IPS DF 4.7 (cell line): ENCODE measurements around the gene MDGA2.

Source experiments
- DNase-seq: peaks from one replicate; pipeline ENCODE4 v3.0.0-alpha.2; 2013; ENCODE audit warnings: low spot score; ENCODE audit errors: extremely low read depth

The MDGA2 gene

GRCh38 chr14:47675466-47676314 lies at the start of gene MDGA2:
TSS of gene MDGA2 (minus strand) at chr14:47675605.
- no peak for DNase-seq

- DNase-seq, result no peak
Measured at GRCh38 chr14:47722929-47723693, 47.7 kb upstream of the MDGA2 start.

GRCh38 chr14:47720281-47720680 lies 44.9 kb upstream of the MDGA2 start:
- no peak for DNase-seq

- no peak for DNase-seq
Measured at GRCh38 chr14:47715330-47715729, 39.9 kb upstream of the MDGA2 start.

- no peak for DNase-seq
Measured at GRCh38 chr14:47710581-47710980, 35.2 kb upstream of the MDGA2 start.

- no peak for DNase-seq
Measured at GRCh38 chr14:47705683-47706082, 30.3 kb upstream of the MDGA2 start.

- no peak for DNase-seq
Measured at GRCh38 chr14:47691829-47692228, 16.4 kb upstream of the MDGA2 start.

- DNase-seq, result no peak
Measured at GRCh38 chr14:47678993-47679392, 3.6 kb upstream of the MDGA2 start.

- no peak for DNase-seq
Measured at GRCh38 chr14:47678157-47678556, 2.8 kb upstream of the MDGA2 start.

GRCh38 chr14:47676315-47676617 lies 861 bp upstream of the MDGA2 start:
- no peak for DNase-seq

- DNase-seq, result no peak
Measured at GRCh38 chr14:47674543-47675465, 601 bp downstream of the MDGA2 start.

- no peak for DNase-seq
Measured at GRCh38 chr14:47674148-47674542, 1.3 kb downstream of the MDGA2 start.

GRCh38 chr14:47665337-47666134 lies 9.9 kb downstream of the MDGA2 start:
- DNase-seq, result no peak

- no peak for DNase-seq
Measured at GRCh38 chr14:47662466-47662865, 12.9 kb downstream of the MDGA2 start.

- no peak for DNase-seq
Measured at GRCh38 chr14:47660158-47660557, 15.2 kb downstream of the MDGA2 start.

GRCh38 chr14:47658041-47658440 lies 17.4 kb downstream of the MDGA2 start:
- no peak for DNase-seq

- DNase-seq, result no peak
Measured at GRCh38 chr14:47657143-47657542, 18.3 kb downstream of the MDGA2 start.

- DNase-seq, result no peak
Measured at GRCh38 chr14:47651337-47651736, 24.1 kb downstream of the MDGA2 start.

GRCh38 chr14:47637753-47638152 lies 37.7 kb downstream of the MDGA2 start:
- DNase-seq, result no peak

- no peak for DNase-seq
Measured at GRCh38 chr14:47626151-47627035, 49.0 kb downstream of the MDGA2 start.
